GM12878 (cell line): ENCODE data around the gene ZFR.

Experiments used
- ATF2 ChIP-seq: IDR thresholded peaks from 2 replicates; pipeline ENCODE4 v1.6.1; 2012; ENCODE audit warnings: low read length, inconsistent platforms
- EGR1 ChIP-seq, 2 experiments: IDR thresholded peaks; 1 replicate in 1 of 2; 2 replicates in 1 of 2; pipeline ENCODE4 v1.6.1; 2011 to 2012; ENCODE audit warnings: low read depth in 2 of 2, low read length in 2 of 2, borderline replicate concordance in 1 of 2, mild to moderate bottlenecking in 1 of 2, moderate library complexity in 1 of 2
- POLR2A ChIP-seq: IDR thresholded peaks from 2 replicates; pipeline ENCODE4 v1.6.1; 2011; ENCODE audit warnings: low read depth, mild to moderate bottlenecking, low read length
- PRDM15 ChIP-seq: fragments of 450-650 bp; formaldehyde crosslinking; IDR thresholded peaks from 2 replicates; pipeline ENCODE4 v1.4.0; 2020; ENCODE audit warnings: mild to moderate bottlenecking, moderate library complexity

GRCh38 chr5:32413466-32414263 is 30.9 kb downstream of the ZFR start:
- TF ChIP-seq PRDM15, result no peak
- no peak for TF ChIP-seq POLR2A
- no peak for TF ChIP-seq ATF2
- TF ChIP-seq EGR1 (IDR thresholded peaks at IDR 0.05; ENCODE audit: borderline replicate concordance in 1 of 2, low read depth in 2 of 2, low read length in 2 of 2), result no peak
